ENCODE measurements around the gene KRT83. TPM values are rescaled to one million over a fixed set of nuclear protein-coding genes. Genes with fewer than 3 reads are reported as not detected.

KRT83 gene
- polyA plus RNA-seq, 1 of the 3 experiments (the other 2 are of a cell fraction) = 0.03 TPM

- Histone ChIP-seq H3K9me3 (no peaks in the 10 kb centered on the region), H2AFZ (ENCODE audit: low read depth) (0 out of 2 replicates have a peak overlapping the region, but pooled peaks have one; percentile 59)
- no peak for DNase-seq
Observed at GRCh38 chr12:52279422-52280318, 41.5 kb downstream of the KRT83 start.

GRCh38 chr12:52278575-52279421, 42.4 kb downstream of the KRT83 start:
- peak; percentile 92 for DNase-seq
- peak overlapping the region; percentile 14 to 31 for H3K4me3 ChIP-seq (ENCODE audit: low read depth in 2 of 2, low read length in 1 of 2)
- H3K4me2 ChIP-seq = peak overlapping the region; percentile 67
- H3K36me3 ChIP-seq (replicated peaks in 1 of 2; ENCODE audit: control insufficient read depth in 1 of 2, insufficient read depth in 2 of 2, low read length in 1 of 2) = no peaks in the 10 kb centered on the region
- H4K20me1 ChIP-seq (ENCODE audit: insufficient read depth) = no peaks in the 10 kb centered on the region
- peaks cover 11 to 28% of the 10 kb centered on the region in 2 experiments; a peak in 3 of 4 replicates for H3K4me1 ChIP-seq (ENCODE audit: control insufficient read depth in 1 of 2, insufficient read depth in 2 of 2, low read depth in 1 of 2, low read length in 1 of 2)
- 46% methylated on average over 16 of the region's 32 CpGs for WGBS (ENCODE audit: low lambda C conversion rate)
- H2AFZ ChIP-seq (ENCODE audit: low read depth) = peak overlapping the region; percentile 89; the same call in 1 of the 2 replicates
- H3K79me2 ChIP-seq (ENCODE audit: insufficient read depth) = no peaks in the 10 kb centered on the region
- peak overlapping the region in 1 of 2 experiments; percentile 97; a peak in 2 of 4 replicates for H3K27ac ChIP-seq (ENCODE audit: low read depth in 2 of 2, low read length in 1 of 2)
- peak overlapping the region; percentile 71 for H3K9ac ChIP-seq
- H3K9me2 ChIP-seq = no peaks in the 10 kb centered on the region
- ChIA-PET POLR2A (no interaction called here), CTCF (interaction anchor here (0.6 to 8.2 kb wide), 63 partner anchors 8 to 594 kb away, joined by 3 to 80 read pairs (median 5); partner anchors contain the start of genes KRT80 and KRT83)
- peaks cover 32% of the 10 kb centered on the region for H3F3A ChIP-seq (replicated peaks; ENCODE audit: insufficient read depth)
- H3K27me3 ChIP-seq (ENCODE audit: insufficient read depth) = no peaks in the 10 kb centered on the region
- H3K9me3 ChIP-seq = no peaks in the 10 kb centered on the region
- TF ChIP-seq, protein P1, sequence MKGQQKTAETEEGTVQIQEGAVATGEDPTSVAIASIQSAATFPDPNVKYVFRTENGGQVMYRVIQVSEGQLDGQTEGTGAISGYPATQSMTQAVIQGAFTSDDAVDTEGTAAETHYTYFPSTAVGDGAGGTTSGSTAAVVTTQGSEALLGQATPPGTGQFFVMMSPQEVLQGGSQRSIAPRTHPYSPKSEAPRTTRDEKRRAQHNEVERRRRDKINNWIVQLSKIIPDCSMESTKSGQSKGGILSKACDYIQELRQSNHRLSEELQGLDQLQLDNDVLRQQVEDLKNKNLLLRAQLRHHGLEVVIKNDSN (IDR thresholded peaks at IDR 0.05; ENCODE audit: borderline replicate concordance, low read depth) = no peak
- TF ChIP-seq, protein P2, sequence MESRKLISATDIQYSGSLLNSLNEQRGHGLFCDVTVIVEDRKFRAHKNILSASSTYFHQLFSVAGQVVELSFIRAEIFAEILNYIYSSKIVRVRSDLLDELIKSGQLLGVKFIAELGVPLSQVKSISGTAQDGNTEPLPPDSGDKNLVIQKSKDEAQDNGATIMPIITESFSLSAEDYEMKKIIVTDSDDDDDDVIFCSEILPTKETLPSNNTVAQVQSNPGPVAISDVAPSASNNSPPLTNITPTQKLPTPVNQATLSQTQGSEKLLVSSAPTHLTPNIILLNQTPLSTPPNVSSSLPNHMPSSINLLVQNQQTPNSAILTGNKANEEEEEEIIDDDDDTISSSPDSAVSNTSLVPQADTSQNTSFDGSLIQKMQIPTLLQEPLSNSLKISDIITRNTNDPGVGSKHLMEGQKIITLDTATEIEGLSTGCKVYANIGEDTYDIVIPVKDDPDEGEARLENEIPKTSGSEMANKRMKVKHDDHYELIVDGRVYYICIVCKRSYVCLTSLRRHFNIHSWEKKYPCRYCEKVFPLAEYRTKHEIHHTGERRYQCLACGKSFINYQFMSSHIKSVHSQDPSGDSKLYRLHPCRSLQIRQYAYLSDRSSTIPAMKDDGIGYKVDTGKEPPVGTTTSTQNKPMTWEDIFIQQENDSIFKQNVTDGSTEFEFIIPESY (IDR thresholded peaks at IDR 0.05; ENCODE audit: borderline replicate concordance, low read depth) = no peak
- TF ChIP-seq RAD21 (IDR thresholded peaks at IDR 0.05; ENCODE audit: low read length) = peak; percentile 84
- peak; percentile 97 for TF ChIP-seq CTCF (IDR thresholded peaks at IDR 0.05)
- TF ChIP-seq FOXJ3 (CRISPR knock-in tag; IDR thresholded peaks at IDR 0.05) = no peak
- TF ChIP-seq TAF1 (IDR thresholded peaks at IDR 0.05; ENCODE audit: borderline replicate concordance, low read depth, low read length) = 0 out of 2 replicates have a peak, but pooled peaks have one; percentile 31
- no peak for TF ChIP-seq EZH2phosphoT487 (IDR thresholded peaks at IDR 0.05; ENCODE audit: borderline replicate concordance, low read depth)
- TF ChIP-seq SMC3 (IDR thresholded peaks at IDR 0.05; ENCODE audit: low read depth, low read length) = peak; percentile 62

More at GRCh38 chr12:52279422-52280318, 41.5 kb downstream of the KRT83 start:
- Histone ChIP-seq H3K9me2 (no peaks in the 10 kb centered on the region), H3K4me2 (peak overlapping the region; percentile 67), H3K4me3 (ENCODE audit: low read depth in 2 of 2, low read length in 1 of 2) (0 out of 4 replicates have a peak overlapping the region, but pooled peaks of 1 of the 2 experiments have one; percentile 14), H3K79me2 (ENCODE audit: insufficient read depth) (no peaks in the 10 kb centered on the region), H3K27me3 (ENCODE audit: insufficient read depth) (no peaks in the 10 kb centered on the region), H3F3A (replicated peaks; ENCODE audit: insufficient read depth) (peaks cover 38% of the 10 kb centered on the region), H3K27ac (ENCODE audit: low read depth in 2 of 2, low read length in 1 of 2) (peak overlapping the region; percentile 62 to 97; a peak in 3 of 4 replicates), H3K36me3 (replicated peaks in 1 of 2; ENCODE audit: control insufficient read depth in 1 of 2, insufficient read depth in 2 of 2, low read length in 1 of 2) (no peaks in the 10 kb centered on the region), H3K4me1 (ENCODE audit: control insufficient read depth in 1 of 2, insufficient read depth in 2 of 2, low read depth in 1 of 2, low read length in 1 of 2) (peaks cover 11 to 33% of the 10 kb centered on the region in 2 experiments; a peak in 3 of 4 replicates), H3K9ac (peak overlapping the region; percentile 71), H4K20me1 (ENCODE audit: insufficient read depth) (no peaks in the 10 kb centered on the region)
- WGBS (ENCODE audit: low lambda C conversion rate) = 76% methylated on average over 14 of the region's 14 CpGs
- CTCF ChIA-PET = interaction anchor here (0.6 to 8.2 kb wide), 48 partner anchors 12 to 593 kb away, joined by 3 to 80 read pairs (median 7); partner anchors contain the start of genes KRT80 and KRT83
- POLR2A ChIA-PET = no interaction called here
- no peak for TF ChIP-seq TEAD4 (IDR thresholded peaks at IDR 0.05; ENCODE audit: borderline replicate concordance, insufficient read depth)
- TF ChIP-seq CTCF (IDR thresholded peaks at IDR 0.05) = no peak
- TF ChIP-seq GABPA (IDR thresholded peaks at IDR 0.05; ENCODE audit: low read depth) = no peak
- TF ChIP-seq SIN3A (IDR thresholded peaks at IDR 0.05; ENCODE audit: borderline replicate concordance, low read depth, low read length) = no peak
- no peak for TF ChIP-seq RCOR1 (IDR thresholded peaks at IDR 0.05; ENCODE audit: low read length)

Data from SK-N-SH (cell line).